ENCODE measurements around the gene CCDC50. TPM values are rescaled to one million over a fixed set of nuclear protein-coding genes. Genes with fewer than 3 reads are reported as not detected.

CCDC50 gene
- total and polyA plus RNA-seq, 2 experiments from 2014 or later = 31.6 to 49.6 TPM

DNA sequence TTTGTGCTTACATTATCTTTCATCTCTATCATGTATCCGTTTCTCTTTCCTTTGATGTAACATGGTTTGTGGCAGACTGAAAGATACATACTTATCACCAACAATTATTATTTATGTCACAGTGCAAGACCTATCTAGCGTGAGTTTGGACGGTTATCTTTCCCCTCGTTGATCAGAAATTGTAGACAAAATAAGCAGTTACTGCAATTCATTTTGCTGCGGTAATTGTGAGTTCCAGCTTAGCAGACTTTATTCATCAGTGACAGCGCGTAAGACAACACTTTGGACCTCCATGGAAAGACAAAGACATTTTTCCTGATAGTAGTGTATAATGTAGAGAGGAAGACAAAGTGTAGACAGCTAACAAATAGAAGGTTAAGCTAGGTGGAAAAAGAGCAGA is 52.1 kb downstream of the CCDC50 start:
- 97% methylated on average over 7 of the region's 7 CpGs for WGBS (ENCODE audit: low lambda C conversion rate, missing lambda C conversion rate)
- H4K20me1 ChIP-seq (ENCODE audit: insufficient read depth, poor library complexity, severe bottlenecking) = no peaks in the 10 kb centered on the region
- H3K27me3 ChIP-seq = no peaks in the 10 kb centered on the region
- H3K4me1 ChIP-seq (ENCODE audit: insufficient read depth) = peaks cover 8% of the 10 kb centered on the region
- H3K9me3 ChIP-seq (ENCODE audit: low read depth) = no peaks in the 10 kb centered on the region
- no peak overlapping the region for H3K4me2 ChIP-seq
- H3K79me2 ChIP-seq = no peaks in the 10 kb centered on the region
- no peaks in the 10 kb centered on the region for H3K9me2 ChIP-seq (replicated peaks; ENCODE audit: insufficient read depth)
- DNase-seq (ENCODE audit: low spot score) = no peak
- H3K4me3 ChIP-seq = no peak overlapping the region
- TF ChIP-seq, protein P1, sequence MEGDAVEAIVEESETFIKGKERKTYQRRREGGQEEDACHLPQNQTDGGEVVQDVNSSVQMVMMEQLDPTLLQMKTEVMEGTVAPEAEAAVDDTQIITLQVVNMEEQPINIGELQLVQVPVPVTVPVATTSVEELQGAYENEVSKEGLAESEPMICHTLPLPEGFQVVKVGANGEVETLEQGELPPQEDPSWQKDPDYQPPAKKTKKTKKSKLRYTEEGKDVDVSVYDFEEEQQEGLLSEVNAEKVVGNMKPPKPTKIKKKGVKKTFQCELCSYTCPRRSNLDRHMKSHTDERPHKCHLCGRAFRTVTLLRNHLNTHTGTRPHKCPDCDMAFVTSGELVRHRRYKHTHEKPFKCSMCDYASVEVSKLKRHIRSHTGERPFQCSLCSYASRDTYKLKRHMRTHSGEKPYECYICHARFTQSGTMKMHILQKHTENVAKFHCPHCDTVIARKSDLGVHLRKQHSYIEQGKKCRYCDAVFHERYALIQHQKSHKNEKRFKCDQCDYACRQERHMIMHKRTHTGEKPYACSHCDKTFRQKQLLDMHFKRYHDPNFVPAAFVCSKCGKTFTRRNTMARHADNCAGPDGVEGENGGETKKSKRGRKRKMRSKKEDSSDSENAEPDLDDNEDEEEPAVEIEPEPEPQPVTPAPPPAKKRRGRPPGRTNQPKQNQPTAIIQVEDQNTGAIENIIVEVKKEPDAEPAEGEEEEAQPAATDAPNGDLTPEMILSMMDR (IDR thresholded peaks at IDR 0.05; ENCODE audit: poor library complexity) = no peak
- TF ChIP-seq EZH2 (IDR thresholded peaks at IDR 0.05; ENCODE audit: borderline replicate concordance) (no peak), EZH2phosphoT487 (IDR thresholded peaks at IDR 0.05; ENCODE audit: low read depth, severe bottlenecking, unreplicated experiment) (no peak)
- no peaks in the 10 kb centered on the region for H3K36me3 ChIP-seq (replicated peaks; ENCODE audit: insufficient read depth, low read depth)
- H3K27ac ChIP-seq = no peak overlapping the region
- no peak overlapping the region for H2AFZ ChIP-seq

GRCh38 chr3:191382661-191383060 is 53.5 kb downstream of the CCDC50 start:
- no peaks in the 10 kb centered on the region for H4K20me1 ChIP-seq (ENCODE audit: insufficient read depth, poor library complexity, severe bottlenecking)
- no peaks in the 10 kb centered on the region for H3K27me3 ChIP-seq
- H3K36me3 ChIP-seq (replicated peaks; ENCODE audit: insufficient read depth, low read depth) = no peaks in the 10 kb centered on the region
- no peaks in the 10 kb centered on the region for H3K79me2 ChIP-seq
- H3K27ac ChIP-seq = no peak overlapping the region
- H3K4me1 ChIP-seq (ENCODE audit: insufficient read depth) = peaks cover 8% of the 10 kb centered on the region
- TF ChIP-seq, protein P1 (IDR thresholded peaks at IDR 0.05; ENCODE audit: poor library complexity) = no peak
- TF ChIP-seq EZH2phosphoT487 (IDR thresholded peaks at IDR 0.05; ENCODE audit: low read depth, severe bottlenecking, unreplicated experiment) (no peak), EZH2 (IDR thresholded peaks at IDR 0.05; ENCODE audit: borderline replicate concordance) (no peak)
- 80% methylated on average over 1 of the region's 1 CpG for WGBS (ENCODE audit: low lambda C conversion rate, missing lambda C conversion rate)
- H3K4me2 ChIP-seq = no peak overlapping the region
- H2AFZ ChIP-seq = no peak overlapping the region
- H3K4me3 ChIP-seq = no peak overlapping the region
- no peaks in the 10 kb centered on the region for H3K9me3 ChIP-seq (ENCODE audit: low read depth)
- no peak for DNase-seq (ENCODE audit: low spot score)
- H3K9me2 ChIP-seq (replicated peaks; ENCODE audit: insufficient read depth) = no peaks in the 10 kb centered on the region

DNA sequence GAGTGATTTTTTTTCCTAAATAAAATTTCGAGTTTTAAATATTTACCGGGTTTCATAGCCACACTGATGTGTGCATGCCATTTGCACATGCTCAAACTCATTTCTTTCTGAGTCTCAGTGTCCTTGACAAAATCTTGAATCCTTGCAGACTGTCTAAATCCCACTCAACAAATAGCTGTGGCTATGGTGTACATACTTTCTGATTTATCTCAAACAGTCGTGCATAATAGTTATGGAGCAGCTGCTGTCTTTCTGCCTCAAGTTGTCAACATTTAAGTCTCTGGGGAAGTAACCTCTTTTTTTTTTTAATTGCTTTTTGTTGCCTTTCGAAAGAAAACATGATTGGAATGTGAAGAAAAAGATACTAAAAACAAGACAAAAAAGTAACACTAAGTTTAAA is 53.9 kb downstream of the CCDC50 start:
- peaks cover 8% of the 10 kb centered on the region for H3K4me1 ChIP-seq (ENCODE audit: insufficient read depth)
- no peak overlapping the region for H3K27ac ChIP-seq
- no peaks in the 10 kb centered on the region for H3K9me3 ChIP-seq (ENCODE audit: low read depth)
- 74% methylated on average over 4 of the region's 4 CpGs for WGBS (ENCODE audit: low lambda C conversion rate, missing lambda C conversion rate)
- DNase-seq (ENCODE audit: low spot score) = no peak
- H4K20me1 ChIP-seq (ENCODE audit: insufficient read depth, poor library complexity, severe bottlenecking) = no peaks in the 10 kb centered on the region
- no peak overlapping the region for H3K4me3 ChIP-seq
- H3K36me3 ChIP-seq (replicated peaks; ENCODE audit: insufficient read depth, low read depth) = no peaks in the 10 kb centered on the region
- TF ChIP-seq, protein P1 (IDR thresholded peaks at IDR 0.05; ENCODE audit: poor library complexity) = no peak
- TF ChIP-seq EZH2 (IDR thresholded peaks at IDR 0.05; ENCODE audit: borderline replicate concordance) = no peak
- TF ChIP-seq EZH2phosphoT487 (IDR thresholded peaks at IDR 0.05; ENCODE audit: low read depth, severe bottlenecking, unreplicated experiment) = no peak
- H2AFZ ChIP-seq = no peak overlapping the region
- no peak overlapping the region for H3K4me2 ChIP-seq
- no peaks in the 10 kb centered on the region for H3K79me2 ChIP-seq
- H3K9me2 ChIP-seq (replicated peaks; ENCODE audit: insufficient read depth) = no peaks in the 10 kb centered on the region
- H3K27me3 ChIP-seq = no peaks in the 10 kb centered on the region

DNA sequence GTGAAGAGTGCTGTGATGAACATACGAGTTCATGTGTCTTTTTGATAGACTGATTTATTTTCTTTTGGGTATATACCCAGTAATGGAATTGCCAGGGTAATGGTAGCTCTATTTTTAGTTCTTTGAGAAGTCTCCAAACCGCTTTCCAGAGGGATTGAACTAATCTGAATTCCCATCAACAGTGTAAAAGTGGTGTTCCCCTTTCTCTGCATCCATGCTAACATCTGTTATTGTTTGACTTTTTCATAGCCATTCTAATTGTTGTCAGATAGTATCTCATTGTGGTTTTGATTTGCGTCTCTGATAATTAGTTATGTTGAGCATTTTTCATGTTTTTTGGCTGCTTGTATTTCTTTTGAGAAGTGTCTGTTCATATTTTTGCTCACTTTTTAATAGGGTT is 55.9 kb downstream of the CCDC50 start:
- Histone ChIP-seq H3K9me3 (ENCODE audit: low read depth) (no peaks in the 10 kb centered on the region), H4K20me1 (ENCODE audit: insufficient read depth, poor library complexity, severe bottlenecking) (no peaks in the 10 kb centered on the region), H3K79me2 (no peaks in the 10 kb centered on the region), H3K4me3 (no peak overlapping the region), H3K4me2 (no peak overlapping the region), H3K9me2 (replicated peaks; ENCODE audit: insufficient read depth) (no peaks in the 10 kb centered on the region), H2AFZ (no peak overlapping the region), H3K27ac (no peak overlapping the region), H3K36me3 (replicated peaks; ENCODE audit: insufficient read depth, low read depth) (no peaks in the 10 kb centered on the region), H3K27me3 (no peaks in the 10 kb centered on the region), H3K4me1 (ENCODE audit: insufficient read depth) (no peaks in the 10 kb centered on the region)
- TF ChIP-seq EZH2 (IDR thresholded peaks at IDR 0.05; ENCODE audit: borderline replicate concordance) (no peak), EZH2phosphoT487 (IDR thresholded peaks at IDR 0.05; ENCODE audit: low read depth, severe bottlenecking, unreplicated experiment) (no peak)
- TF ChIP-seq, protein P1 (IDR thresholded peaks at IDR 0.05; ENCODE audit: poor library complexity) = no peak
- DNase-seq (ENCODE audit: low spot score) = no peak
- 83% methylated on average over 3 of the region's 3 CpGs for WGBS (ENCODE audit: low lambda C conversion rate, missing lambda C conversion rate)

Measured in hepatocyte (in vitro differentiated cells).